GM12878 (cell line): Measurements from ENCODE around the gene PRKRIP1. TPM values are rescaled to one million over a fixed set of nuclear protein-coding genes. Genes with fewer than 3 reads are reported as not detected.

Experiments used
- ATAC-seq: fragments of 200-7000 bp; cut with Tn5 transposase; 3 replicates; pipeline ENCODE4 v1.9.1; 2020; ENCODE audit warnings: mild to moderate bottlenecking, moderate library complexity
- BruUV-seq: library from RNA; stranded (reverse); fragments of 400-500 nt; replicated peaks from 2 replicates; lab custom pipeline; 2021; lab: Mats Ljungman, UMichigan
- CTCF ChIA-PET: fragments of 300-600 bp; sonication (Branson Sonifier 250); formaldehyde crosslinking; extraction: SDS; loops from one replicate; lab custom pipeline; 2021; ENCODE audit warnings: inconsistent platforms; lab: Yijun Ruan, JAX
- POLR2A ChIA-PET: fragments of 350-600 bp; formaldehyde crosslinking; extraction: SDS; loops from one replicate; lab custom pipeline; 2021; ENCODE audit warnings: inconsistent platforms; lab: Charles Lee
- RAD21 ChIA-PET: fragments of 300-600 bp; sonication (Branson Sonifier 250); formaldehyde crosslinking; loops from one replicate; lab custom pipeline; 2023; ENCODE audit warnings: antibody characterized with exemption; ENCODE audit not compliant: unreplicated experiment; lab: Charles Lee
- SMC1A ChIA-PET: fragments of 300-600 bp; sonication (Branson Sonifier 250); formaldehyde crosslinking; loops from one replicate; lab custom pipeline; 2023; ENCODE audit not compliant: unreplicated experiment, uncharacterized antibody; lab: Charles Lee
- DNase-seq: peaks from one replicate; pipeline ENCODE4 v3.0.0-alpha.2; 2011; ENCODE audit warnings: low read depth, low spot score
- FAIRE-seq: peaks from 3 replicates; lab custom pipeline; 2011; peaks lifted over from hg19 to GRCh38; lab: Jason Lieb, UNC
- H2AFZ ChIP-seq: 2 replicates; pipeline ENCODE4 v1.6.0; 2011; ENCODE audit warnings: low read depth, low read length, control low read depth; ENCODE audit not compliant: control insufficient read depth
- H3K27ac ChIP-seq: 2 replicates; pipeline ENCODE4 v1.5.1; 2011; ENCODE audit warnings: control low read depth; ENCODE audit not compliant: control insufficient read depth, insufficient read depth
- H3K27me3 ChIP-seq, 2 experiments: replicated peaks in 1 of 2; 2 replicates each; pipeline versions ENCODE4 v1.6.0 to v1.6.1; 2011; ENCODE audit warnings: low read length in 1 of 2; ENCODE audit not compliant: control insufficient read depth in 2 of 2, insufficient read depth in 2 of 2
- H3K36me3 ChIP-seq, 2 experiments: 2 replicates each; pipeline ENCODE4 v1.5.1; 2011; ENCODE audit warnings: low read length in 1 of 2; ENCODE audit not compliant: control insufficient read depth in 2 of 2, insufficient read depth in 2 of 2
- H3K4me1 ChIP-seq: 2 replicates; pipeline ENCODE4 v1.6.1; 2011; ENCODE audit warnings: mild to moderate bottlenecking, low read length, moderate library complexity, mixed read lengths; ENCODE audit not compliant: control insufficient read depth, insufficient read depth
- H3K4me2 ChIP-seq: 2 replicates; pipeline ENCODE4 v1.6.0; 2011; ENCODE audit warnings: control low read depth; ENCODE audit not compliant: control insufficient read depth, insufficient read depth
- H3K4me3 ChIP-seq: fragments of 200-600 bp; sonication (generic); 2 replicates; pipeline ENCODE4 v1.5.1; 2016
- H3K79me2 ChIP-seq: 2 replicates; pipeline ENCODE4 v1.6.0; 2011; ENCODE audit warnings: low read length; ENCODE audit not compliant: control insufficient read depth, insufficient read depth
- H3K9ac ChIP-seq: 2 replicates; pipeline ENCODE4 v1.8.0; 2011; ENCODE audit warnings: low read length, control low read depth, mixed read lengths; ENCODE audit not compliant: control insufficient read depth, insufficient read depth
- H3K9me3 ChIP-seq: replicated peaks from 3 replicates; pipeline ENCODE4 v1.5.1; 2011; ENCODE audit warnings: mild to moderate bottlenecking, low read length; ENCODE audit not compliant: control insufficient read depth, insufficient read depth
- H4K20me1 ChIP-seq: 2 replicates; pipeline ENCODE4 v1.6.0; 2011; ENCODE audit not compliant: control insufficient read depth, insufficient read depth
- BACH1 ChIP-seq: fragments of 450-650 bp; IDR thresholded peaks from 2 replicates; pipeline ENCODE4 v1.6.1; 2017; ENCODE audit warnings: mild to moderate bottlenecking, borderline replicate concordance
- CBX5 ChIP-seq: sonication (generic); IDR thresholded peaks from 2 replicates; pipeline ENCODE4 v1.6.1; 2016; ENCODE audit warnings: low read depth, moderate library complexity, mild to moderate bottlenecking, inconsistent platforms
- EZH2 ChIP-seq: IDR thresholded peaks from 2 replicates; pipeline ENCODE4 v1.6.1; 2012; ENCODE audit warnings: low read depth, mild to moderate bottlenecking, control low read depth, inconsistent platforms, low read length, borderline replicate concordance; ENCODE audit not compliant: control insufficient read depth
- GABPA ChIP-seq: IDR thresholded peaks from 2 replicates; pipeline ENCODE4 v1.6.1; 2014; ENCODE audit warnings: antibody characterized with exemption, low read depth, mild to moderate bottlenecking, inconsistent platforms
- IKZF1 ChIP-seq: fragments of 450-650 bp; conservative IDR thresholded peaks from 2 replicates; pipeline ENCODE4 v1.6.1; 2017; ENCODE audit warnings: antibody characterized with exemption, mild to moderate bottlenecking
- KAT2A ChIP-seq: conservative IDR thresholded peaks from 2 replicates; pipeline ENCODE4 v1.6.1; 2011; ENCODE audit warnings: low read depth, low read length; ENCODE audit not compliant: control insufficient read depth
- NBN ChIP-seq: fragments of 450-650 bp; IDR thresholded peaks from 2 replicates; pipeline ENCODE4 v1.6.1; 2016
- NFIC ChIP-seq: IDR thresholded peaks from 2 replicates; pipeline ENCODE4 v1.6.1; 2012; ENCODE audit warnings: low read depth, mild to moderate bottlenecking, inconsistent platforms, low read length, moderate library complexity
- NFXL1 ChIP-seq: fragments of 450-650 bp; IDR thresholded peaks from 2 replicates; pipeline ENCODE4 v1.6.1; 2017; ENCODE audit warnings: antibody characterized with exemption, mild to moderate bottlenecking, borderline replicate concordance
- NR2C1 ChIP-seq: fragments of 450-650 bp; IDR thresholded peaks from 2 replicates; pipeline ENCODE4 v1.6.1; 2017; ENCODE audit warnings: antibody characterized with exemption, mild to moderate bottlenecking, moderate library complexity
- PKNOX1 ChIP-seq: fragments of 450-650 bp; IDR thresholded peaks from 2 replicates; pipeline ENCODE4 v1.6.1; 2016; ENCODE audit warnings: mild to moderate bottlenecking
- RELA ChIP-seq: fragments of 450-650 bp; IDR thresholded peaks from 2 replicates; pipeline ENCODE4 v1.8.0; 2014; ENCODE audit warnings: borderline replicate concordance; ENCODE audit not compliant: partially characterized antibody
- SREBF2 ChIP-seq: IDR thresholded peaks from 2 replicates; pipeline ENCODE4 v1.6.1; 2012; ENCODE audit warnings: mild to moderate bottlenecking, low read length
- WGBS: methylation state at CpG from one replicate; pipeline ENCODE4 v1.1.6; 2016; ENCODE audit warnings: low lambda C conversion rate; ENCODE audit not compliant: insufficient replicate concordance, insufficient coverage; ENCODE audit errors: missing lambda C conversion rate; 5-methylcytosine and 5-hydroxymethylcytosine counted together
- in situ Hi-C: fragments of 300-500 bp; cut with MboI; formaldehyde crosslinking; loops from 9 replicates; pipeline ENCODE4 v1.14.3; 2018; ENCODE audit warnings: mixed read lengths
- intact Hi-C: fragments of 100-400 bp; cut with micrococcal nuclease; formaldehyde crosslinking; loops from one replicate; pipeline ENCODE4 v1.14.2; 2022; ENCODE audit not compliant: unreplicated experiment
- polyA plus RNA-seq, 11 experiments: library from polyadenylated mRNA; depleted of rRNA in 4 of 11; unstranded in 6 of 11; stranded (reverse) in 5 of 11; fragments of >200 nt; fragmentation: Nextera tagmentation in 4 of 11; fragmentation: Illumina TruSeq in 1 of 11; extraction: Ambion mirVana in 4 of 11; extraction: Trizol in 1 of 11; gene quantifications; 1 replicate in 1 of 11; 2 replicates in 10 of 11; pipeline versions ENCODE4 v1.2.1 to v1.2.3, GENCODE V29; 2011 to 2016; ENCODE audit warnings: inconsistent platforms in 2 of 11, missing spikeins in 2 of 11, low read depth in 1 of 11
- total RNA-seq, 4 experiments: library from RNA; depleted of rRNA in 3 of 4; stranded (reverse); fragments of >200 nt in 3 of 4; fragmentation: Illumina TruSeq in 1 of 4; extraction: Trizol in 1 of 4; gene quantifications; 2 replicates each; pipeline versions ENCODE4 v1.2.1 to v1.2.3, GENCODE V29; 2013 to 2021
- TF ChIP-seq, protein P1 (sequence below): fragments of 450-650 bp; IDR thresholded peaks from 2 replicates; pipeline ENCODE4 v1.6.1; 2017; ENCODE audit warnings: mild to moderate bottlenecking, moderate library complexity
- TF ChIP-seq, protein P2 (sequence below): fragments of 150-350 bp; IDR thresholded peaks from 2 replicates; pipeline ENCODE4 v1.6.1; 2016; ENCODE audit warnings: low read depth, low read length

PRKRIP1 gene
- total and polyA plus RNA-seq, 10 of the 15 experiments (the other 5 are each of a cell fraction or from before 2014, with no cell fraction given) = 17.0 to 38.4 (median 25.5) TPM

- ATAC-seq = no peak
- Histone ChIP-seq H3K27ac (no peak overlapping the region), H4K20me1 (no peaks in the 10 kb centered on the region), H2AFZ (no peak overlapping the region), H3K9ac (no peak overlapping the region), H3K9me3 (no peaks in the 10 kb centered on the region), H3K79me2 (peaks cover 13% of the 10 kb centered on the region), H3K4me3 (no peak overlapping the region), H3K27me3 (no peaks in the 10 kb centered on the region), H3K4me1 (peaks cover 24% of the 10 kb centered on the region), H3K4me2 (no peak overlapping the region), H3K36me3 (peaks cover 3 to 22% of the 10 kb centered on the region in 2 experiments)
- intact Hi-C loops = loop anchor here (10.0 kb wide), 1 partner anchor 854 kb away; no protein-coding TSS in a partner anchor
- DNase-seq = no peak
- BruUV-seq = no TSS peak
- ChIA-PET CTCF (interaction anchor here (1.1 to 11.2 kb wide), 3 partner anchors 10 to 67 kb away, joined by 3 to 94 read pairs (median 3); partner anchors contain the start of genes ALKBH4 and LRWD1), RAD21 (interaction anchor here (5.2 kb wide), 1 partner anchor 110 kb away, joined by 24 read pairs; no protein-coding TSS in a partner anchor), SMC1A (interaction anchor here (1.6 kb wide), 1 partner anchor 119 kb away, joined by 4 read pairs; no protein-coding TSS in a partner anchor), POLR2A (interaction anchor here (0.6 kb wide), 1 partner anchor 631 kb away, joined by 5 read pairs; no protein-coding TSS in a partner anchor)
- no peak for FAIRE-seq
- in situ Hi-C loops = no loop called here
- 81% methylated on average over 8 of the region's 8 CpGs for WGBS
- TF ChIP-seq BACH1 (no peak), NBN (no peak), PKNOX1 (no peak), CBX5 (no peak), SREBF2 (no peak), NFIC (no peak), RELA (no peak), KAT2A (no peak), GABPA (no peak), IKZF1 (no peak), NFXL1 (no peak), NR2C1 (no peak), EZH2 (no peak)
- TF ChIP-seq, protein P1, sequence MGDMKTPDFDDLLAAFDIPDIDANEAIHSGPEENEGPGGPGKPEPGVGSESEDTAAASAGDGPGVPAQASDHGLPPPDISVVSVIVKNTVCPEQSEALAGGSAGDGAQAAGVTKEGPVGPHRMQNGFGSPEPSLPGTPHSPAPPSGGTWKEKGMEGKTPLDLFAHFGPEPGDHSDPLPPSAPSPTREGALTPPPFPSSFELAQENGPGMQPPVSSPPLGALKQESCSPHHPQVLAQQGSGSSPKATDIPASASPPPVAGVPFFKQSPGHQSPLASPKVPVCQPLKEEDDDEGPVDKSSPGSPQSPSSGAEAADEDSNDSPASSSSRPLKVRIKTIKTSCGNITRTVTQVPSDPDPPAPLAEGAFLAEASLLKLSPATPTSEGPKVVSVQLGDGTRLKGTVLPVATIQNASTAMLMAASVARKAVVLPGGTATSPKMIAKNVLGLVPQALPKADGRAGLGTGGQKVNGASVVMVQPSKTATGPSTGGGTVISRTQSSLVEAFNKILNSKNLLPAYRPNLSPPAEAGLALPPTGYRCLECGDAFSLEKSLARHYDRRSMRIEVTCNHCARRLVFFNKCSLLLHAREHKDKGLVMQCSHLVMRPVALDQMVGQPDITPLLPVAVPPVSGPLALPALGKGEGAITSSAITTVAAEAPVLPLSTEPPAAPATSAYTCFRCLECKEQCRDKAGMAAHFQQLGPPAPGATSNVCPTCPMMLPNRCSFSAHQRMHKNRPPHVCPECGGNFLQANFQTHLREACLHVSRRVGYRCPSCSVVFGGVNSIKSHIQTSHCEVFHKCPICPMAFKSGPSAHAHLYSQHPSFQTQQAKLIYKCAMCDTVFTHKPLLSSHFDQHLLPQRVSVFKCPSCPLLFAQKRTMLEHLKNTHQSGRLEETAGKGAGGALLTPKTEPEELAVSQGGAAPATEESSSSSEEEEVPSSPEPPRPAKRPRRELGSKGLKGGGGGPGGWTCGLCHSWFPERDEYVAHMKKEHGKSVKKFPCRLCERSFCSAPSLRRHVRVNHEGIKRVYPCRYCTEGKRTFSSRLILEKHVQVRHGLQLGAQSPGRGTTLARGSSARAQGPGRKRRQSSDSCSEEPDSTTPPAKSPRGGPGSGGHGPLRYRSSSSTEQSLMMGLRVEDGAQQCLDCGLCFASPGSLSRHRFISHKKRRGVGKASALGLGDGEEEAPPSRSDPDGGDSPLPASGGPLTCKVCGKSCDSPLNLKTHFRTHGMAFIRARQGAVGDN = no peak
- TF ChIP-seq, protein P2, sequence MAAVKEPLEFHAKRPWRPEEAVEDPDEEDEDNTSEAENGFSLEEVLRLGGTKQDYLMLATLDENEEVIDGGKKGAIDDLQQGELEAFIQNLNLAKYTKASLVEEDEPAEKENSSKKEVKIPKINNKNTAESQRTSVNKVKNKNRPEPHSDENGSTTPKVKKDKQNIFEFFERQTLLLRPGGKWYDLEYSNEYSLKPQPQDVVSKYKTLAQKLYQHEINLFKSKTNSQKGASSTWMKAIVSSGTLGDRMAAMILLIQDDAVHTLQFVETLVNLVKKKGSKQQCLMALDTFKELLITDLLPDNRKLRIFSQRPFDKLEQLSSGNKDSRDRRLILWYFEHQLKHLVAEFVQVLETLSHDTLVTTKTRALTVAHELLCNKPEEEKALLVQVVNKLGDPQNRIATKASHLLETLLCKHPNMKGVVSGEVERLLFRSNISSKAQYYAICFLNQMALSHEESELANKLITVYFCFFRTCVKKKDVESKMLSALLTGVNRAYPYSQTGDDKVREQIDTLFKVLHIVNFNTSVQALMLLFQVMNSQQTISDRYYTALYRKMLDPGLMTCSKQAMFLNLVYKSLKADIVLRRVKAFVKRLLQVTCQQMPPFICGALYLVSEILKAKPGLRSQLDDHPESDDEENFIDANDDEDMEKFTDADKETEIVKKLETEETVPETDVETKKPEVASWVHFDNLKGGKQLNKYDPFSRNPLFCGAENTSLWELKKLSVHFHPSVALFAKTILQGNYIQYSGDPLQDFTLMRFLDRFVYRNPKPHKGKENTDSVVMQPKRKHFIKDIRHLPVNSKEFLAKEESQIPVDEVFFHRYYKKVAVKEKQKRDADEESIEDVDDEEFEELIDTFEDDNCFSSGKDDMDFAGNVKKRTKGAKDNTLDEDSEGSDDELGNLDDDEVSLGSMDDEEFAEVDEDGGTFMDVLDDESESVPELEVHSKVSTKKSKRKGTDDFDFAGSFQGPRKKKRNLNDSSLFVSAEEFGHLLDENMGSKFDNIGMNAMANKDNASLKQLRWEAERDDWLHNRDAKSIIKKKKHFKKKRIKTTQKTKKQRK = no peak
These were observed 2.4 kb downstream of the PRKRIP1 start for GRCh38 chr7:102398543-102398942.
